HG02759 (cell line): ENCODE data around the gene SNX4.

Source experiments
- ATAC-seq: cut with Tn5 transposase; IDR thresholded peaks from one replicate; pipeline ENCODE4 v1.9.1; 2021; ENCODE audit warnings: mild to moderate bottlenecking, moderate library complexity; ENCODE audit not compliant: unreplicated experiment

SNX4 gene

DNA sequence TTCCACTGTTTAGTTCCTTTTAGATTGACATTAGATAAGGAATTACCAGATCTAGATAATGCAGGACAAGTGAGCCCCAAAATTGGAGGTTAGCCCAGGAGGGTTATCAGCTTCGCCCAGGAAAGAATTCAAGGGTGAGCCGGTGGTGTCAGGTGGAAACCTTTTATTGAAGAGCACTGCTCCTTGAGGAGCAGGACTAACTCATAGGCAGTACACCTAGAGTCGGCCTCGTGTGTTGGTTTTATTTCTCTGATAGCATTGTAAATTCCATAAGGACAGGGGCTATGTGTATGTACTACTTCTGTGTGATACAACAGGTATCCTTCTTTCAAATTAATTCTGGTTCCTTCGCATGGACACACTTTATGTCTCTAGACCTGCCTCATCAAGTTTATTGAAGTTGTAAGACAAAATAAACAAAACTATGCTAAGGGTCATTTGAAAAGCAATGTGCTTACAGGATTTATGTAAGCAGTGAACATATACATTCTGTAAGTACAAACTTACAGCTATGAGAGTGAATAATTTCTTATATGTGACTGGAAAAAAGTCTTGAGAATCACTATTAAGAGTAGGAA is 57.2 kb downstream of the SNX4 start:
- no peak for ATAC-seq

DNA sequence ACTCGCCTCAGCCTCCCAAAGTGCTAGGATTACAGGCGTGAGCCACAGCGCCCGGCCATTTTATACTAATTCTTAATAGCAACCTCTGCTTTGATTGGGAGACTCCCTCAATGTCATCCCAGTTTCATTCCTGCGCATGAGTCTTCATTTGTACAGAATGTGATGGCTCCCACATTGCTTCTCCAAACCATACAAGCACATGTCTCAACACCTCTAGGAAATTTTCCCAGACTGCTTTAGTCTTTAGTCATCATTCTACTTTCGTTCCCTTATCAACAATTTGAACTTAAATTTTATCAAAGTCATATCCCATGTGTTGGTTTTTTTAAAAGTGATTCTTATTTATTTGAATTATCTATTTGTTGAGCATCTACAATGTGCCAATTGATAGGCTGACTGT is 58.1 kb downstream of the SNX4 start:
- ATAC-seq, result no peak

DNA sequence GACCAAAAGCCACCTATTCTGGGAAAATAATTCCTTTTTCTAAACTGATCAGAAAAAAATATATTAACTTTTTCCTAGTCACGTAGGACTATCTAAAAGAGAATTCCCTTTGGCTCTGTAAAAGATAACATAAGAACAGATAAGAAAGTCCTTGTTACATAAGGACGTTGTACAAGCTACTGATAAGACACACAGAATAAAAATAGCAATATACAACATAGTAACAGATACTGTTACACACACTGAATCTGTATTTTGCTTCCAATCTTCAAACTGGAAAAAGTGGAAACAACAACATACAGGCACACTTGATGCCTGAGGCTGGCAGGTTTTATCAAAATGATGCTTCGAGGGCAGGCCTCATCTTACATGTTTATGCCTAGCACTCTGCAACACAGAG is 59.8 kb downstream of the SNX4 start:
- no peak for ATAC-seq

DNA sequence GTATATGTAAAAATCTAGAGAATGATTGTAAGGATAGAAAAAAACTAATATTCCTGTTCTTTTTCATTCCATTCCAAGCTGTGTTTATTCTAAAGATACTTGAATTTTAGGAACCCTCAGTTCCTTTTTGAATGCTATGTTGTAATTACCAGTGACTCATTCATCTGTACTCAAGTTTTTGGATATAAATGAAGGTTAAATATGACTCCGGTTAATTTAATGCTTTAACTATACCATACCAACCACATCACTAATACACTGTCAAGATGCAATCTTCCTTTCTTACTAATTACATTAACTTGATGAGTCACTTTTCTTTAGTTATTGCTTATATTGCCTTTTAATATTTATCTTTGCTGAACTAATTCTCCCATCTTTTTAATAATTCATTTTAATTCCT is 76.1 kb downstream of the SNX4 start:
- no peak for ATAC-seq

DNA sequence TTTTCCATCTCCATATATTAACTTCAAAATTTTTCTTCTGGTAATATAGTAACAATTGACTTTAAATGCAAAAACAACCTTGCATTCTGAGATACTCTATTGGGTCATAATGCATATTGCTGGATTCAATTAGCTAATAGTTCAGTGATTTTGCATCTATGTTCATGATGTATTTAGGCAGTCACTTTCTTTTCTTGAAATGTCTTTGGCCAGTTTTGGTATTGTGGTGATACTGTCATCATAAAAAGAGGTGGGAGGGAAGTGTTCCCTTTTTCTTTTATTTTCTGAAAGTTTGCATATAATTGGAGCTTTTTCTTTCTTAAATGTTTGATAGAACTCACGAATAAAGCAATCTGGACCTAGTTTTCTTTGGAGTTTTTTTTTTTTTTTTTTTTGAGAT is 77.5 kb downstream of the SNX4 start:
- ATAC-seq, result no peak

DNA sequence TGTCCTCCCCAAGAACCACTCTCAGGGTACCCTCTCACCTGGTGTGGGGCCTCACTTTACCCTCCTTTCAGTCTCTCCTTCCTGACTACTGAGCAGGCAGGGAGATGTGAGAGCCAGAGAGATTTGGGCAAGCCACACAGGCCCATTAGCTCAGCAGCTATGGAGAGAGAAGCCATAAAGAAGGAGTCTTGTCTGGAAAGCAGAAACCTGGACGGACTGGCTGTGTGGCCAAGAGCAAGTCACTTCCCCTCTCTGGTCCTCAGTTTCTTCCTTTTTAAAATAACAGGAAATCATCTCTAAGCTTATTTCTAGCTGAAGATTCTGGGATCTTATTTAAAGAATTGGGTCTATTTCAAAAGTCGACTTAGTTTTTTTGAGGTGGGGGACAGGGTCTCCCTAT is 79.0 kb downstream of the SNX4 start:
- ATAC-seq, result no peak

DNA sequence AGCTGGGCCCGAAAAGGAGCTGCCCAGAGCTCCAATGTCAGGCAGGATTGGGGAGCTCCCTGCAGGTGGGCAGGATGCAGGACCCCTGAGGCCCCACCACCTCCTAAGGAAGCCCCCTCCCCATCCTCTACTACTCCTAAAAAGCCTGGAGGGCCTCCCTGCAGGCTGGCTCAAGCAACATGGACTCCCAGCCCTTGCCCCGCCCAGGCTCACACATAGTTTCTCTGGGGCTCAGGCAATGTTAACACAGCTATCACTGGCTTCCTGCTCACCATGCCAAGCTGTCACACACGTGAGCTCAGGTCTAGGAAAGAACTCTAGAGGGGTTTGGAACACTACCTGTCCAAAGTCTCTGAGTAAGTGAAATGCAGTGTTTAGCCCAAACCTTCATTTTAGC is 79.4 kb downstream of the SNX4 start:
- ATAC-seq, result no peak

DNA sequence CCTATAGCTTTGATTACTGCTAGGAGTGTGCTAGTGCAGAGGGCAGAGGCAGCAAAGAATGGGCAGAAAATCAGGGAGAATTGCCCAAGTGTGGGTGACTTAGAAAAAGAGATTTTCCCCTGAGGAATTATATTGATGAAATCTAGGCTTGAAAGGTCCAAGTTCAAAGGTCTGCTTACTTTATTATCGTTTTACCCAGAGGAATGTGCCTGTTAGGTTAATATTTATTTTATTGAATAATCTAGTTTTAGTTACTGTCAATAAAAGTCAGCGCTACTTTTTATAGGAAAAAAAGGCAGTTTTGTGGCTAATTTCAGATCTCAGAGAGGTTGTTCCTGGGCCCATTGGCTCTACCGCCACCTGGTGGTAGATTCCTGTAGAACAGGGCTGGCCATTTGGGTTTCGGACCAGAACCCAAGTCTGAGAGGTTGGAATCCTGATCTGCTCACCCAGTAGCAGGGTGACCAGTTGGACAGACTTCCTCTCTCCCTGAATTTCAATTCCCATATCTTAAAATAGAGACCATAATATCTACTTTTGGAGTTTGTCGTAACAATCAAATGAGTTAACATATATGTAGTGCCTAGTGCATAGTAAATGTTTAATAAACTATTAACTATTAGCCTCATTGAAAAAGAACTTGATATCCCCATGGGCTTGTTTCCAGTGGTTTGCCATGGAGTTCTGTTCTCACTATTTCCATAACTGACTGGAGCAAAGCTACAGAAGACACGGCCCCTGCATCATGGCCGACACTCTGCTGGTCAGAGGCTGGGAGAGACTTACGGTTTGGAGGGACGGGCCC is 82.2 kb downstream of the SNX4 start:
- ATAC-seq, result no peak

DNA sequence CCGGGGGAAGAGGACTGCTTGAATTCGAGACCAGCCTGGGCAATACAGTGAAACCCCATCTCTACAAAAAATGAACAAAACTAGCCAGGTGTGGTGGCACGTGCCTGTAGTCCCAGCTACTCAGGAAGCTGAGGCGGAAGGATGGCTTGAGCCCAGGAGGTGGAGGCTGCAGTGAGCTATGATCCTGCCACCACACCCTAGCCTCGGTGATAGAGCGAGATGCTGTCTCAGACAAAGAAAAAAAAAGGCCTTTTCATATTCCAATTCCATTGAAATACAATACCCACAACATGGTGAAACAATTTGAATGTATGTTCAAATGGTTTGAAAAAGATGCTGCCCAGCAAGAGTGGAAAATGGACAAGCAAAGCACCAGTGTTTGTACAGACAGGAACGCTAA is 83.1 kb downstream of the SNX4 start:
- no peak for ATAC-seq

DNA sequence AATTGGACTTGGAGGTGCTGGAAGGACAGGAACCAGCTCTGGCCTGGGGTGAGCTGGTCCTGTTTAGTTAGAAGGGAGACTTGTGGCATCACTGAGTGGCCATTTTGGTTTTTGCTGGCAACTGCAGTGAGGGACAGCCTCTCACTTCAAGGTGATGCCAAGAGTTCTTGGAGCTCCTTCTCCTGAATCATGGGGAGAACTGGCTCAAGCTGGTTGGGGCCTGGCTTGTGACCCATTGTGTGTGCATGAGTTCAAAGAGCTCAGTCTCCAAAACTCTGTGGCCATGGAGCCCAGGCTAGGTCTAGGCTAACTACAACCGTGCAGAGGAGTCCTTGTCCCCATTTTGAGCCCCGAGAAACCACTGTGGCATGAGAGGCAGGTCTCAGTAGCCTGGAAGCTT is 84.8 kb downstream of the SNX4 start:
- no peak for ATAC-seq

DNA sequence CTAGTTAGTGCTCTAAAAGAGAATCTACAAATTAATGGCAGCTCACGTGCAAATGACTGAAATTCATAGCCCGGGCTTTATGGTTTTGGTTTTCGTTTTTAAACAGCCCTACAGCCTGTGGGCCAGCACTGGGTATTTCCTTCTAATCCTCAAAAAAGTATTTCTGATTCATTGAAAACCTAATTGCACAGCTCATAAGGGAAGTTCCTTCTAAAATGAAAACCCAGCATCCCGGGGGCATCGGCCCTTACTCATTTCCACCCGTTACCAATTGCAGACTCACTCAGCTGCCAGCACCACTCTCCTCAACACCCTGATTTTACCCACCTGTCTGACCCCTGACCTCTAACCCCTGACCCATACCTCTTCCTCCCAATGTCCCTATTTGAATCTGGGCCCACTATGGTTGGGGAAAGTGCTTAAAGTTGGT is 85.4 kb downstream of the SNX4 start:
- ATAC-seq, result no peak

DNA sequence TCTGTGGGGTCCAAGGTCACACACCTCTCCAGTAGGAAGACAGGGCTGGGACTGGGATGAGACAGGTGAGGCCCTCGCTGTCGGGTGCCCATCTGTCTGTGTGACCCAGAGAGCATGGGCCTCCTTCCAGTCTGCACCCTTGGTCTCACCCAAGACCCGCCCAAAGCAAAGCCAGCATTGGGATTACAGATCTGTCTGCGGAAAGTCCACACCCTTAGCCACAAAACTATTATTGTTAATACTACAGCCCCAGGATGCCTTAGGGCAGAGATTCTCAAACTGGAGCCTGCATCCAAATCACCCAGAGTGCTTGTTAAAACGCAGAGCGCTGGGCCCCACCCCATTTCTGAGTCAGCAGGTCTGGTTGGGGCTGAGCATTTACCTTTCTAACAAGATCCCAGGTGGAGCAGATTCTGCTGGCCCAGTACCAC is 86.4 kb downstream of the SNX4 start:
- ATAC-seq, result no peak

DNA sequence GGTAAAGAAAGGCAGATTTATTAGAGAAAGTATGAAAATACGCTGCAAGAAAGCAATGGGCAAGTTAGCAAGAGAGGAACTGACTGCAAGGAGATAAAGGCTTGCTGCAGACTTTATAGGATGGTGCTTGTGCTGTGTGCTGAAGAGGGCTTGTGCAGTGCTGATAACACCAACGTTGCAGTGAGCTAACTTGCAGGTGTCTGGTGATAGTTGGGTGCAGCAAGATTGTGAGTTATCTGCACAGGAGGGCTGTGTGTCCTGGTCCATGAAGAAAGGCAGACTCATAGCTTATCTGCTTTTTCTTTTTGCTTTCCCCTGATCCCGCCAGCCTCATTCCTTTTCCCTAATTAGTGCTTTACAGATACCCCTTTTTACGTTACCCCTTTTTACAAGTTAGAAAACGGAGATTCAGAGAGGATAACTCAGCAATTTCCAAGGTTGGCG is 86.9 kb downstream of the SNX4 start:
- no peak for ATAC-seq

DNA sequence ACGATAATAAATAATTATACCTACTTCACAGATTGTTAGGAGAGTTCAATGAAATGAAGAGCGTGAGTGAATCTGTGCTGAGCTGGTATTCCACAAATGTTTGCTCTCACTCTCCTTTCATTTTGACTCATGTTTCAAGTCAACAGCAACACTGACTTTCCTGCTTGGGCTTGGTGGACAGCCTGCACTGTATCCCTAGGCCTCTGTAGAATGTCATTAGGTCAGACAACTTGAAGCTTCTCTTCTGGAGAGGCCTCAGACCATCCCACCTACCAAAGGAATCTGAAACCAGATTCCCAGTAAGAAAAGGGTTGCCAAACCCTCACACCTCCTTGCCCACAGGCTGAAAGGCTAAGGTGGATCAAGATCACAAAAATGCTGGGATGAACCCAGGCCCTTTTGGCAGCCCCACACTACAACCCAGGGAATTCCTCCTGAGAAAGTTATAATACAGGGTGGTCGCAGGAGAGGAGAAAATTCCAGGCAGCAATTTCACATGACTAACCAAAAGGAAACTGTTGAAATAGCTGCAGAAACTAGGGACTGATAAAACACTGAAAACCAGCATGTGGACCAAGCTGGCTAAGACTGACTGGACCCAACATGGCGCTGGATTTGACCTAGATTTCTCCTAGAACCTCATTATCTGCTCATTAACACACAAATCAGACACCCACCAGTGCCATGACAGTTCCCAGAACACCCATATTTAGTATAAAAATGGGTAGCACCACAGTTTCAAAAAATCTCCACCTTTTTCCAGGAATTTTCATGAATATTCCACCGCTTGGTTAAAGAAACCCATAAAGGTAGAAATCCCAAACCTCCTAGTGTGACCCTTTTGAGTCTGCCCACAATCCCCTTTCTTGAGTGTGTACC is 87.9 kb downstream of the SNX4 start:
- no peak for ATAC-seq

DNA sequence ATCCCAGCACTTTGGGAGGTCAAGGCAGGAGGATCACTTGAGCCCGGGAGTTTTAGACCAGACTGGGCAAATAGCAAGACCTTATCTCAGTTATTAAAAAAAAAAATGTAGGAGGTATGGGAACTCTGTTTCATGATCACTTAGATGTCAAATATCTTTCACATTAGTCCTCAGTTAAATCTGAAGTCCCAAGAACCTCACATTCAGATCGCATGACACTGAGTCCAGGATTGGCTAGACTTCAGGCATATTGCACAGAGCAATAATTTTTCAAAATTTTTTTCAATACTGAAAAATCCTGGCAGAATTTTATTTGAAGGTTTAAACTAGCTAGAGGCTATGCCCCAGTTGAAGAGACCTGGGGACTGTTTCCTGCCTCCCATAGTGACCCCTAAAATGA is 88.6 kb downstream of the SNX4 start:
- ATAC-seq, result no peak

DNA sequence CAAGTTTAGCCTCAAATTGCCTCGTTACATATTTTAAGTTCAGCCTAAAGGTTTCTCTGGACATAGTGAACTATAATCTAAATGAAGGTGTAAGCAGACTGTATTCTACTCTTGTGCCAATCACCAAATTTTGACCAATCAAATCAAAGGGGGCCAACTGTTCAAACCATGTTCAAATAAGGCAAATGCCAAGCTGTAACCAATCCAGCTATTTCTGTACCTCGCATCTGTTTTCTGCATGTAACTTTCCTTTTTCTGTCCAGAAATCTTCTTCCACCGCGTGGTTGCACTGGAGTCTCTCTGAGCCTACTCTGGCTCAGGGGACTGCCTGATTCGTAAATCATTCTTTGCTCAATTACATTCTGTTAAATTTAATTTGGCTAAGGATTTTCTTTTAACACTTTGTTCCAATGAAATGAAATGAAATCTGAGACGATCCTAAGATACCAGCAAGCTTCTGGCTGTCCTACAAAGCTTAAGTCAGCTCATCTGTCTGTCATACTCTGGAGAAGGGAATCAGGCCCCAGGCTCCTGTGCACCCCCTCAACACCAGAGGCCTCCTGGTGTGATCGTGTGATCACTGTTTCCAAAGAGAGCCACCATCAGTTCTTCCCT is 91.7 kb downstream of the SNX4 start:
- ATAC-seq, result no peak

DNA sequence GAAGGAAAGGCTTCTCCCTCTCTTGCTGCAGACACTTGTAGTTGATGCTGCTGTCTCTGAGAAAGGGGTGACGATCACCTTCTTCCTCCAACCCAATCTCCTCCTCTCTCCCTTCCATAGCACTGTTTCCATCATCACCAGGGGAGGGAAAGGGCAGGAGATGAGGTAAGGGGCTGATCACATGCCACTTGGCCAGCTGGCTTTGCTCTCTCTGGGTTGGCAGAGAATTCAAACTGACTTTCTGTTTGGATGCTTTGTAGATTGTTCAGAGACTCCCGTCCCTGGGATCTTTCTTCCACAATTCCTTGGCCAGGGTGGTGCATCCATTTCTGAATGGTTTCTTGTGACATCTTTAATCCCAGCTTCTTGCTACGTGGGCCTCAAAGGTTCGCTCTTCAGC is 101.7 kb downstream of the SNX4 start:
- ATAC-seq, result no peak

DNA sequence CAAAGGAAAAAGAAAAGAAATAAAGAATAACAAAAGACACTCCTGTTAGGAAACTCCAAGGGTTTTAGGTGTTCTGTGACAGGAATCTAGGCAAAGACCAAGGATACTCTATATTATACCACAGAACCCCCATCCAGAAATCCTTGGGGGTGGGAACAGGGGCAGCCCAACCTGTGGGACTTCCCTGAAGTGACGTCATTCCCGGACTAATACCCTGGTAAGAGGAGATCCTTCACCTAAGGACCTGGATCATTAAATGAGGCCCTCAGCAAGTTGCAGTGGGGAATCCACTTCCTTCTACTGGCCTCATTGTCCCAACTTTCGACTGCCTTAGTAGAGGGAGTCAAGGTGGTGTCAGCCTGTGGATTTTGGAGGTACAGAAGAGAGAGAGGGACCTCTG is 103.8 kb downstream of the SNX4 start:
- no peak for ATAC-seq

DNA sequence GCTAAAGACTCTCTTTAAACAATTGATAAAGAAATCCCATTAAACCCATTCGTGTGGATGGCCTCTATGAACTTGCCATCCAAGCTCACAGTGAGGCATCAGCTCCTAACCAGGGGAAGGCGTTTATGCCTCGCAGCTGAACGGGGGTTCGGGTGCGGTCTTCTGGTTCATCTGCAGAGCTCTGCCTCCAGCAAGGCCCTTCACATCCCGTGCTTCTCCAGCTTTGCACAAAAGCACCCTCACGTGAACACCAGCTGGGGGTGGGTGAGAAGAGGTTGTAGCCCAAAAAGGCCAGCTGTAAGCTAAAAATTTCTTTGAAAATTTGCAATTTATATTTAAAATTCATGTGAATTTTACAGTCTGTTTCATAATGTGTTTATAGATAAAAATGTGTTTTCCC is 105.3 kb downstream of the SNX4 start:
- no peak for ATAC-seq

DNA sequence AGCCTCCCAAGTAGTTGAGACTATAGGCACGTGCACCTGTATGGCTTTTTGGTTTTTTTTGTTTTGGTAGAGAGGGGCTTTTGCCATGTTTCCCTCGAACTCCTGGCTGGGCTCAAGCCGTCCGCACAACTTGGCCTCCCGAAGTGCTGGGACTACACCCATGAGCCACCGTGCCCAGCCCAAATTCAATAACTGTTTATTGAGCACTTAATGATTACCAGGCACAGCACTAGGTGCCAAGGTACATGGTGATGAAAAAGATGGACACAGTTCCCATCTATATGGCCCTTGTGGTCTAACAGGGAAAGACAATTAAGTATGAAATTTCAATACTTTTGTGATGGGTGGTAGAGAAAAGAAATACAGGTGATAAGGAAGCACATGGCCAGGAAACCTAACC is 109.1 kb downstream of the SNX4 start:
- no peak for ATAC-seq

DNA sequence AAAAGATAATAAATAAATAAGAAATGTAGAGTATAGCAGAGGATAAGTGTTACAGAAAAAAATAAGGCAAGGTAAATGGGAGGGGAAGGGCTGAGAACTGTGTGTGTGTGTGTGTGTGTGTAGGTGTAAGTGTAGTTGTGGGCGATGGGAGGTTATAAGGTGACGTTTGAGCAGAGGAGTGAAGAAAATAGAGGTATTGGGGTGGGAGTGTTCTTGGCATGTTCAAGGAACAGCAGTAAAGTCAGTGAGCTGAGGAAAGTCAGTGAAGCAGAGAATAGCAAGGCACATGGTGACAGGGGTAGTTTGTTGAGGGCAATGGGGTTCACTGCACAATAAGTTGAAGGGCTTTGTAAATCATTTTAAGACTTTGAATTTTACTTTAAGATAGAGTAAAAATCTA is 113.9 kb downstream of the SNX4 start:
- ATAC-seq, result no peak
